ENCODE results near the gene UBE2M. TPM values are rescaled to one million over a fixed set of nuclear protein-coding genes. Genes with fewer than 3 reads are reported as not detected.
"Not testable (repeated sequence)": the region's sequence is repeated elsewhere in the genome, so short reads cannot be mapped to it uniquely, and the experiment has no call there.

The UBE2M gene
- total RNA-seq, 1 donor from 2014 or later, result 66.7 TPM

DNA sequence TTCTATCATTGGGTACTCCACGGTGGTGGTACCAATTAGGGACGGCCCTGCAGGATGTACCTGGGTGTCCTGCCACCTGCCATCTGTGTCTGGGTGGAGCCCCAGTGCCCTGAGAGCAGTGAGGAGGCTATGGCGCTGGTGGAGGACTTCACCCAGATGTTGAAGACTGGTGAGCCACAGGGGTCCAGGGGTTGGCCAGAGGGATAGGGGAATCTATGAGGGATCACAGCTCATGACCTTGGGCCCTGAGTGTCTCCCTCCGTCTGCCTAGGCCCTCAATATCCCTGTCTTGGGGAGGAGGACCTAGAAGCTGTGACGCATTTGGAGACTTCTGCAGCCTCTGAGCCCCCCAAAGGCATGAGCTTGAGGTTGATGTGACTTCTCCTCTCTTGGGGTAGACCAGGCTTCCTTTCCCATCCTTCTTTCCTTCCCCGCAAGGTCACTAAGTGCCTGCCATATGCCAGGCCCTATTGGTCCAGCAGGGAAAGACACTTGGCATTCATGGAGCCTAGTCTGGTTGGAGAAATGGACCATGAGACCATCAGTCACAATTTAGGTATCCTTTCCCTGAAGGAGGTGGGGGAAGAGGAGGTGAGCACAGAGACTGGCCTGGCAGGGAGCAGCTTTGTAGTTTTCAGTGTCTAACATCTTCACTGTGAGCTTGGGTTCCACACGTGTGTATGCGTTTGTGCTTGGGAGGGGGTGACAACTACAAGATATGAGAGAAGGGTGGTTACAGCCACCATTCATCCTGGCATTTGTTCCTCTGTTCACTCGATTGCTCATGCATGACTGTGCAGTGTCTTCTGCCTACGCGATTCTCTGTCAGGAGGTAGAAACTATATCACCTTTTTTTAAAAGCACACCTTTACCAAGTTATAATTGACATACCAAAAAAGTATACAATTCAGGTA lies 19.9 kb upstream of the UBE2M start:
- peak overlapping the region; percentile 39 for H3K27ac Mint-ChIP-seq
- ATAC-seq (ENCODE audit: low read depth), result no peak
- H3K27me3 Mint-ChIP-seq, result no peaks in the 10 kb centered on the region
- peak overlapping the region; percentile 19 for H3K4me3 Mint-ChIP-seq
- TF ChIP-seq, protein P1, sequence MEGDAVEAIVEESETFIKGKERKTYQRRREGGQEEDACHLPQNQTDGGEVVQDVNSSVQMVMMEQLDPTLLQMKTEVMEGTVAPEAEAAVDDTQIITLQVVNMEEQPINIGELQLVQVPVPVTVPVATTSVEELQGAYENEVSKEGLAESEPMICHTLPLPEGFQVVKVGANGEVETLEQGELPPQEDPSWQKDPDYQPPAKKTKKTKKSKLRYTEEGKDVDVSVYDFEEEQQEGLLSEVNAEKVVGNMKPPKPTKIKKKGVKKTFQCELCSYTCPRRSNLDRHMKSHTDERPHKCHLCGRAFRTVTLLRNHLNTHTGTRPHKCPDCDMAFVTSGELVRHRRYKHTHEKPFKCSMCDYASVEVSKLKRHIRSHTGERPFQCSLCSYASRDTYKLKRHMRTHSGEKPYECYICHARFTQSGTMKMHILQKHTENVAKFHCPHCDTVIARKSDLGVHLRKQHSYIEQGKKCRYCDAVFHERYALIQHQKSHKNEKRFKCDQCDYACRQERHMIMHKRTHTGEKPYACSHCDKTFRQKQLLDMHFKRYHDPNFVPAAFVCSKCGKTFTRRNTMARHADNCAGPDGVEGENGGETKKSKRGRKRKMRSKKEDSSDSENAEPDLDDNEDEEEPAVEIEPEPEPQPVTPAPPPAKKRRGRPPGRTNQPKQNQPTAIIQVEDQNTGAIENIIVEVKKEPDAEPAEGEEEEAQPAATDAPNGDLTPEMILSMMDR (IDR thresholded peaks at IDR 0.05), result no peak
- H3K36me3 Mint-ChIP-seq (ENCODE audit: low read depth), result peaks cover 20% of the 10 kb centered on the region
- intact Hi-C loops (cut with micrococcal nuclease), result no loop called here
- H3K9me3 Mint-ChIP-seq, result no peaks in the 10 kb centered on the region
- POLR2A ChIA-PET, result interaction anchor here (1.5 kb wide), 1 partner anchor 59 kb away, joined by 3 read pairs; the partner anchor contains the start of gene ZBTB45
- CTCF ChIA-PET, result interaction anchor here (1.0 to 4.3 kb wide), 3 partner anchors 58 to 64 kb away, joined by 3 to 62 read pairs (median 3); partner anchors contain the start of gene ZBTB45
- H3K4me1 Mint-ChIP-seq, result peaks cover 49% of the 10 kb centered on the region
- DNase-seq, result no peak

DNA sequence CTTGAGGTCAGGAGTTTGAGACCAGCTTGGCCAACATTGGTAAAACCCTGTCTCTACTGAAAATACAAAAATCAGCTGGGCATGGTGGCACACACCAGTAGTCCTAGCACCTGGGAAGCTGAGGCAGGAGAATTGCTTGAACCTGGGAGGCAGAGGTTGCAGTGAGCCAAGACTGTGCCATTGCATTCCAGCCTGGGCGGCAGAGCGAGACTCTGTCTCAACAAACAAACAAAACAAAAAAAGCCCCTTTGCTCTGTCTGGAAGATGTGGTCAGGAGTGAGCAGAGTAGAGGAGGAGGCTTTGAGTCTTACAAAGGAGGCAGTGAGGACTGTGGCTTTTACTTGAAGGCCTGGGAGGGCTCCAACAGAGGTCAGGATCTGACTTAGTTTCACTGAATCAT lies 19.2 kb upstream of the UBE2M start:
- ATAC-seq (ENCODE audit: low read depth); intact Hi-C loops (cut with micrococcal nuclease); H3K27ac Mint-ChIP-seq; H3K9me3 Mint-ChIP-seq; H3K4me3 Mint-ChIP-seq; H3K27me3 Mint-ChIP-seq; DNase-seq; CTCF ChIA-PET: not testable (repeated sequence)
- POLR2A ChIA-PET, result interaction anchor here (1.5 kb wide), 1 partner anchor 58 kb away, joined by 3 read pairs; the partner anchor contains the start of gene ZBTB45
- H3K4me1 Mint-ChIP-seq, result peaks cover 52% of the 10 kb centered on the region
- peaks cover 18% of the 10 kb centered on the region for H3K36me3 Mint-ChIP-seq (ENCODE audit: low read depth)

- peak; percentile 81 for DNase-seq
- TF ChIP-seq, protein P1 (IDR thresholded peaks at IDR 0.05), result no peak
- Mint-ChIP-seq H3K4me1 (peaks cover 57% of the 10 kb centered on the region), H3K4me3 (peak overlapping the region; percentile 88), H3K27ac (peak overlapping the region; percentile 93), H3K27me3 (no peaks in the 10 kb centered on the region), H3K36me3 (ENCODE audit: low read depth) (peaks cover 8% of the 10 kb centered on the region), H3K9me3 (no peaks in the 10 kb centered on the region)
- CTCF ChIA-PET, result interaction anchor here (1.9 to 2.3 kb wide), 2 partner anchors 56 to 62 kb away, joined by 6 to 19 read pairs; partner anchors contain the start of gene ZBTB45
- intact Hi-C loops (cut with micrococcal nuclease), result loop anchor here (1.0 kb wide), 3 partner anchors 56 to 188 kb away; partner anchors contain the start of genes RPS5 and ZBTB45
- peak; percentile 40 for ATAC-seq (ENCODE audit: low read depth)
- POLR2A ChIA-PET, result interaction anchor here (0.7 to 3.1 kb wide), 22 partner anchors 13 to 517 kb away, joined by 3 to 75 read pairs (median 5); partner anchors contain the start of genes CHMP2A, ERVK3-1, TRIM28 and UBE2M
Observed at GRCh38 chr19:58575183-58576041, 17.0 kb upstream of the UBE2M start.

DNA sequence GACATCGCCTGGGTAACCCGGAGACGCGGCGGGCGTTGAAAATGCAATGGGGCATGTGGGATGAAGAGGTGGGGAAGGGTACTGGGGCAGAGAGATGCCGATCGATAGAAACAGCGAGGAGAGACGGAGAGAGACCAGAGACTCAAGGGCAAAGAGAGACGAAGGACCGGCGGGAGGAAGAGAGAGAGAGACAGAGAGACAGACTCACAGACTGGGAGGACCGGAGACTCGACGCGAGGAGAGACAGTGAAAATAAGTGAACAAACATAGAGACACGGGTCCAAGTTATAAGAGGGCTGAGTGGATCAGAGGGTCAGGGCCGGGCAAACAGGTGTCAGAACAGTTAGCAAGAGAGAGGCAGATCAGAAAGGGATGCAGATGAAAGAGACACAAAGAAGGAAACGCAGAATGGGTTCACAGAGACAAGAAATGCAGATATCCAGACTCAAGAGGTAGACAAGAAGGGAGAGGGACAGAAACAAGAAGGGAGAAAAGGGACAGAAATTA lies 15.3 kb upstream of the UBE2M start:
- intact Hi-C loops (cut with micrococcal nuclease), result loop anchor here (1.0 kb wide), 7 partner anchors 15 to 295 kb away; partner anchors contain the start of genes TRIM28, UBE2M, ZNF132 and ZNF446
- no peak for ATAC-seq (ENCODE audit: low read depth)
- Mint-ChIP-seq H3K4me3 (peak overlapping the region; percentile 97), H3K27me3 (no peaks in the 10 kb centered on the region), H3K27ac (peak overlapping the region; percentile 100), H3K36me3 (ENCODE audit: low read depth) (peaks cover 20% of the 10 kb centered on the region), H3K9me3 (no peaks in the 10 kb centered on the region), H3K4me1 (peaks cover 49% of the 10 kb centered on the region)
- ChIA-PET CTCF (no interaction called here), POLR2A (interaction anchor here (0.5 to 2.6 kb wide), 3 partner anchors 15 to 838 kb away, joined by 4 to 24 read pairs (median 5); partner anchors contain the start of genes UBE2M and ZNF814)
- TF ChIP-seq, protein P1 (IDR thresholded peaks at IDR 0.05), result no peak
- no peak for DNase-seq

Measured in activated B cell treated with CpG ODN at 0.5 μM for 24 hours (primary cell).